Rectal smooth muscle tissue (tissue), 1 donor: ENCODE measurements around the gene TUT4.

Experiments
- H3K27ac ChIP-seq: one replicate; pipeline ENCODE4 v1.7.0; 2013; ENCODE audit warnings: low read depth, low read length, inconsistent platforms
- H3K27me3 ChIP-seq: one replicate; pipeline ENCODE4 v1.7.0; 2013; ENCODE audit warnings: low read length; ENCODE audit not compliant: control insufficient read depth, insufficient read depth
- H3K36me3 ChIP-seq: one replicate; pipeline ENCODE4 v1.7.0; 2013; ENCODE audit warnings: low read length; ENCODE audit not compliant: control insufficient read depth, insufficient read depth
- H3K4me1 ChIP-seq: one replicate; pipeline ENCODE4 v1.7.0; 2013; ENCODE audit warnings: low read length; ENCODE audit not compliant: control insufficient read depth, insufficient read depth
- H3K4me3 ChIP-seq: one replicate; pipeline ENCODE4 v1.7.0; 2013; ENCODE audit warnings: low read length
- H3K9ac ChIP-seq: one replicate; pipeline ENCODE4 v1.7.0; 2013; ENCODE audit warnings: low read length

TUT4 gene

GRCh38 chr1:52474807-52475206, 78.1 kb downstream of the TUT4 start:
- Histone ChIP-seq H3K27ac (no peak overlapping the region), H3K36me3 (peaks cover 3% of the 10 kb centered on the region)

GRCh38 chr1:52473039-52473438, 79.9 kb downstream of the TUT4 start:
- Histone ChIP-seq H3K4me1 (no peaks in the 10 kb centered on the region), H3K27me3 (no peaks in the 10 kb centered on the region), H3K36me3 (no peaks in the 10 kb centered on the region), H3K9ac (no peak overlapping the region), H3K27ac (no peak overlapping the region), H3K4me3 (no peak overlapping the region)

More at GRCh38 chr1:52474807-52475206, 78.1 kb downstream of the TUT4 start:
- H3K27me3 ChIP-seq: no peaks in the 10 kb centered on the region
- H3K4me1 ChIP-seq: no peaks in the 10 kb centered on the region
- H3K9ac ChIP-seq: no peak overlapping the region
- no peak overlapping the region for H3K4me3 ChIP-seq

- Histone ChIP-seq H3K9ac (no peak overlapping the region), H3K4me1 (no peaks in the 10 kb centered on the region), H3K36me3 (no peaks in the 10 kb centered on the region), H3K4me3 (no peak overlapping the region), H3K27me3 (no peaks in the 10 kb centered on the region), H3K27ac (no peak overlapping the region)
These were observed 80.5 kb downstream of the TUT4 start for GRCh38 chr1:52472384-52472783.

DNA sequence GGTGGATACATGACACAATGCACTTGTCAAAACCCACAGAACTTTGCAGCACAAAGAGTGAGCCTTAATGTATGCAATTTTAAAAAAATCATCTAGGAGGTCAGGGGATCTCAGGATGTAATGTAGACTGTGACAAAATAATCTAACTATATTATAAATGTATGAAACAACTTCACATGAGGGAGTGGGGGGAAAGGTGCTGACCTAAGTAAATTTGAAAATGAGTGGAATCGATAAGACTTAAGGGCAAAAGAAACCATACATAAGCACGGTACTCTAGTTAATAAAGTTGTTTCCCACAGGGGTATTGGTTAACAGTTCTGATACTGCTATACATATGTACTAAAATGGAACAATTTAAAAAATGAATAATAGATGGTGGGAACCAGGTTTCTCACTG, 83.8 kb downstream of the TUT4 start:
- Histone ChIP-seq H3K4me1 (no peaks in the 10 kb centered on the region), H3K27me3 (no peaks in the 10 kb centered on the region), H3K27ac (no peak overlapping the region), H3K36me3 (no peaks in the 10 kb centered on the region), H3K4me3 (no peak overlapping the region), H3K9ac (no peak overlapping the region)

DNA sequence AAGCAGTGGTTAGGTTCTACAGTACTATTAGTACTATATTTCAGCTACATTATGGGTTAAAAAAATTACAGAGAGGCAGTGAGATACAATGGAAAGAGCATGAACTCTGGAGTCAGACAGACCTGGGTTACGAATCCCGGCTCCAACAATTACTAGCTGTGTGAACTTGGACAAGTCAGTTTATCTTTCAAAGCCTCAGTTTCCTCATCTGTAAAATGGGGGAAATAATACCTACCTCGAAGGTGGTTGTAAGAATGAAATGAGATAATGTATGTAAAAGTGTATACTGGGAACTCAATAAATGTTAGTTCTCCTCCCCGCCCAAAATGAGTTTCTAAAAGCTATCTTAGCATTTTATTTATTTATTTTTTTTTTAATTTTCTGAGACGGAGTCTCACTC, 89.0 kb downstream of the TUT4 start:
- Histone ChIP-seq H3K9ac (no peak overlapping the region), H3K36me3 (no peaks in the 10 kb centered on the region), H3K4me1 (no peaks in the 10 kb centered on the region), H3K27ac (no peak overlapping the region), H3K4me3 (no peak overlapping the region), H3K27me3 (no peaks in the 10 kb centered on the region)

GRCh38 chr1:52461821-52462220, 91.1 kb downstream of the TUT4 start:
- Histone ChIP-seq H3K4me1 (no peaks in the 10 kb centered on the region), H3K27ac (no peak overlapping the region), H3K27me3 (no peaks in the 10 kb centered on the region), H3K9ac (no peak overlapping the region), H3K36me3 (no peaks in the 10 kb centered on the region), H3K4me3 (no peak overlapping the region)

- Histone ChIP-seq H3K27ac (no peak overlapping the region), H3K9ac (no peak overlapping the region), H3K4me1 (no peaks in the 10 kb centered on the region), H3K4me3 (no peak overlapping the region), H3K27me3 (no peaks in the 10 kb centered on the region), H3K36me3 (no peaks in the 10 kb centered on the region)
These were observed 92.2 kb downstream of the TUT4 start for GRCh38 chr1:52460694-52461093.

DNA sequence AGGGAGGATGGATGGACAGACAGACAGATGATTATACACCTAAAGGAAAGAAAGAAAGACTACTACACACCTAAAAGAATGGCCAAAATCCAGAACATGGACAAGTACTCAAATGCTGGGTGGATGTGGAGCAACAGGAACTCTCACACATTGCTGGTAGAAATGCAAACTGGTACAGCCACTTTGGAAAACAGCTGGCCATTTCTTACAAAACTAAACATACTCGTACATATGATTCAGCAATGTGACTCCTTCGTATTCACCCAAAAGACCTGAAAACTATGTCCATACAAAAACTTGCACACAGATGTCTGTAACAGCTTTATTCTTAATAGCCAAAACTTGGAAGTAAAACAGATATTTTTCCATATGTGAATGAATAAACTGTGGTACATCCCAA, 97.2 kb downstream of the TUT4 start:
- Histone ChIP-seq H3K4me1 (no peaks in the 10 kb centered on the region), H3K36me3 (no peaks in the 10 kb centered on the region), H3K27me3 (no peaks in the 10 kb centered on the region), H3K4me3 (no peak overlapping the region), H3K27ac (no peak overlapping the region), H3K9ac (no peak overlapping the region)

DNA sequence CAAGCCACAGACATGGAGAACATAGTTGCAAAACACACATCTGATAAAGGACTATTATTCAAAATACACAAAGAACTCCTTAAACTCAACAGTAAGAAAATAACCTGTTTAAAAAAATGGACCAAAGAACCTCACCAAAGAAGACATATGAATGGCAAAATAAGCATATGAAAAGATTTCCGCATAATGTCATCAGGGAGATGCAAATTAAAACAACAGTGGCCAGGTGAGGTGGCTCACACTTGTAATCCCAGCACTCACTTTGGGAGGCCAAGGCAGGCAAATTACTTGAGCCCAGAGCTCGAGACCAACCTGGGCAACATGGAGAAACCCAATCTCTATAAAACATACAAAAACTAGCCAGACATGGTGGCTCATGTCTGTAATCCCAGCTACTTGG, 98.1 kb downstream of the TUT4 start:
- Histone ChIP-seq H3K9ac (no peak overlapping the region), H3K4me3 (no peak overlapping the region), H3K4me1 (no peaks in the 10 kb centered on the region), H3K36me3 (no peaks in the 10 kb centered on the region), H3K27me3 (no peaks in the 10 kb centered on the region), H3K27ac (no peak overlapping the region)

DNA sequence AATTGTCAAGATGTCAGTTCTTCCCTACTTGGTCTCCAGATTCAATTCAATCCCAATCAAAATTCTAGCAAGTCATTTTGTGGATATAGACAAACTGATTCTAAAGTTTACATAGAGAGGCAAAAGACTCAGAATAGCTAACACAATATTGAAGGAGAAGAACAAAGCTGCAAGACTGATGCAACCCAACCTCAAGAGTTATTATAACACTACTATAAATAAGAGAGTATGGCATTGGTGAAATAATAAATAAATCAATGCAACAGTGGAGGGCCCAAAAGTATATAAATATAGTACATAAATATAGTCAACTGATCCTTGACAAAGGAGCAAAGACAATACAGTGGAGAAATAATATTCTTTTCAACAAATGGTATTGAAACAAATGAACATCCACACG, 98.8 kb downstream of the TUT4 start:
- Histone ChIP-seq H3K27me3 (no peaks in the 10 kb centered on the region), H3K27ac (no peak overlapping the region), H3K4me1 (no peaks in the 10 kb centered on the region), H3K9ac (no peak overlapping the region), H3K36me3 (no peaks in the 10 kb centered on the region), H3K4me3 (no peak overlapping the region)

DNA sequence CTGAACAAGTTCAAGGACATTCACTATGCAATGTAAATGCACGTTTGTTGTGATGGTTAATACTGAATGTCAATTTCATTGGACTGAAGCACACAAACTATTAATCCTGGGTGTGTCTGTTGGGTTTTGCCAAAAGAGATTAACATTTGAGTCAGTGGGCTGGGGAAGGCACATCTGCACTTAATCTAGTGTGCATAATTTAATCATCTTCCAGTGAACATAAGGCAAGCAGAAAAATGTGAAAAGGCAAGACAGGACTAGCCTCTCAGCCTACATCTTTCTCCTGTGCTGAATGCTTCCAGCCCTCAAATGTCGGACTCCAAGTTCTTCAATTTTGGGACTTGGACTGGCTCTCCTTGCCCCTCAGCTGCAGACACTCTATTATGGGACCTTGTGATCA, 108.4 kb downstream of the TUT4 start:
- Histone ChIP-seq H3K4me1 (no peaks in the 10 kb centered on the region), H3K27me3 (no peaks in the 10 kb centered on the region), H3K27ac (no peak overlapping the region), H3K36me3 (peaks cover 2% of the 10 kb centered on the region), H3K4me3 (no peak overlapping the region), H3K9ac (no peak overlapping the region)

DNA sequence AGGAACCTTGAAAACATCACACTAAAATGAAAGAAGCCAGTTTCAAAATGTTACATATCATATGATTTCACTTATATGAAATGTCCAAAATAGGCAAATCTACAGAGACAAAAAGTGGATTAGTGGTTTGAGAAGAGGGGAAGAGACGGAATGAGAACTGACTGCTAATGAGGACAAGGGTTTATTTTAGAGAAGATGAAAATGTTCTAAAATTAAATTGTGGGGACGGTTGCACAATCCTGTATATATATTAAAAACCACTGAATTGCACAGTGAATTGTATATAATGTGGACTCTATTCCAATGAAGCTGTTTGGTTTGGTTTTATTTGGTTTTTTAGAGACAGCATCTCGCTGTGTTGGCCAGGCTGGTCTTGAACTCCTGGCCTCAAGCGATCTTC, 112.9 kb downstream of the TUT4 start:
- no peak overlapping the region for H3K4me3 ChIP-seq
- H3K4me1 ChIP-seq: no peaks in the 10 kb centered on the region
- H3K27ac ChIP-seq: no peak overlapping the region
- H3K9ac ChIP-seq: no peak overlapping the region
- H3K27me3 ChIP-seq: no peaks in the 10 kb centered on the region
- H3K36me3 ChIP-seq: peaks cover 7% of the 10 kb centered on the region

- peaks cover 17% of the 10 kb centered on the region for H3K36me3 ChIP-seq
These were observed 116.1 kb downstream of the TUT4 start for GRCh38 chr1:52436817-52437216.

More at GRCh38 chr1:52436817-52437216, 116.1 kb downstream of the TUT4 start:
- Histone ChIP-seq H3K9ac (no peak overlapping the region), H3K27ac (no peak overlapping the region), H3K4me1 (no peaks in the 10 kb centered on the region), H3K4me3 (no peak overlapping the region), H3K27me3 (no peaks in the 10 kb centered on the region)
